CD14-positive monocyte (primary cell): ENCODE data around the gene ERGIC1. TPM values are rescaled to one million over a fixed set of nuclear protein-coding genes. Genes with fewer than 3 reads are reported as not detected.

Source experiments
- DNase-seq, 3 donors: peaks; one replicate each; pipeline ENCODE4 v3.0.0-alpha.2; 2011 to 2022
- H2AFZ ChIP-seq: 2 replicates; pipeline ENCODE4 v1.6.0; 2012; ENCODE audit warnings: mild to moderate bottlenecking, low read depth, low read length, inconsistent platforms; ENCODE audit not compliant: insufficient read depth, poor library complexity, severe bottlenecking
- H3K27ac ChIP-seq, 2 donors: 1 replicate in 1 of 2; 2 replicates in 1 of 2; pipeline ENCODE4 v1.5.1; 2012 to 2013; ENCODE audit warnings: low read length in 2 of 2, control low read depth in 1 of 2, inconsistent platforms in 1 of 2, low read depth in 1 of 2, mild to moderate bottlenecking in 1 of 2
- H3K27me3 ChIP-seq, 2 donors: one replicate each; pipeline versions ENCODE4 v1.6.0 to v1.6.1; 2011 to 2013; ENCODE audit warnings: low read length in 2 of 2; ENCODE audit not compliant: control insufficient read depth in 2 of 2, insufficient read depth in 2 of 2
- H3K36me3 ChIP-seq, 2 donors: replicated peaks in 1 of 2; 1 replicate in 1 of 2; 2 replicates in 1 of 2; pipeline versions ENCODE4 v1.5.1 to v1.6.1; 2012 to 2013; ENCODE audit warnings: low read length in 2 of 2, control low read depth in 1 of 2, inconsistent platforms in 1 of 2, mild to moderate bottlenecking in 1 of 2; ENCODE audit not compliant: insufficient read depth in 2 of 2, control insufficient read depth in 1 of 2
- H3K4me1 ChIP-seq, 2 donors: 1 replicate in 1 of 2; 2 replicates in 1 of 2; pipeline versions ENCODE4 v1.5.1 to v1.6.1; 2012 to 2013; ENCODE audit warnings: low read length in 2 of 2, control low read depth in 1 of 2, inconsistent platforms in 1 of 2, mild to moderate bottlenecking in 1 of 2, moderate library complexity in 1 of 2; ENCODE audit not compliant: insufficient read depth in 2 of 2, control insufficient read depth in 1 of 2
- H3K4me2 ChIP-seq: replicated peaks from 2 replicates; pipeline ENCODE3; 2012; ENCODE audit warnings: low read length, moderate library complexity, mild to moderate bottlenecking; ENCODE audit not compliant: poor library complexity, severe bottlenecking; ENCODE audit errors: extremely low read depth
- H3K4me3 ChIP-seq, 3 experiments: fragments of 200-600 bp in 1 of 3; sonication (generic) in 1 of 3; replicated peaks in 1 of 3; 1 replicate in 2 of 3; 2 replicates in 1 of 3; pipeline ENCODE4 v1.5.1; 2011 to 2013; ENCODE audit warnings: low read length in 3 of 3, mild to moderate bottlenecking in 3 of 3, control low read depth in 2 of 3, low read depth in 2 of 3, inconsistent platforms in 1 of 3, moderate library complexity in 1 of 3
- H3K79me2 ChIP-seq: 2 replicates; pipeline ENCODE4 v1.6.0; 2012; ENCODE audit warnings: mild to moderate bottlenecking, control low read depth, inconsistent platforms, low read length, moderate library complexity; ENCODE audit not compliant: insufficient read depth
- H3K9ac ChIP-seq: 2 replicates; pipeline ENCODE4 v1.6.0; 2017; ENCODE audit warnings: low read length, mild to moderate bottlenecking; ENCODE audit not compliant: insufficient read depth, poor library complexity, severe bottlenecking
- H3K9me3 ChIP-seq, 2 donors: replicated peaks in 1 of 2; 1 replicate in 1 of 2; 2 replicates in 1 of 2; pipeline versions ENCODE4 v1.5.1 to v1.6.1; 2012 to 2013; ENCODE audit warnings: low read length in 2 of 2, control low read depth in 1 of 2; ENCODE audit not compliant: control insufficient read depth in 1 of 2, insufficient read depth in 1 of 2
- H4K20me1 ChIP-seq: 2 replicates; pipeline ENCODE4 v1.6.0; 2012; ENCODE audit warnings: mild to moderate bottlenecking, low read length, control low read depth, moderate library complexity; ENCODE audit not compliant: insufficient read depth
- H3K27ac Mint-ChIP-seq, 7 donors: one replicate each; pipeline ENCODE4 v1.8.0; 2020; ENCODE audit warnings: mild to moderate bottlenecking in 7 of 7, mixed read lengths in 7 of 7, moderate library complexity in 6 of 7, inconsistent platforms in 2 of 7
- H3K27me3 Mint-ChIP-seq, 3 donors: one replicate each; pipeline ENCODE4 v1.8.0; 2021 to 2022; ENCODE audit warnings: low read depth in 3 of 3, mild to moderate bottlenecking in 3 of 3, mixed read lengths in 3 of 3, moderate library complexity in 3 of 3, inconsistent platforms in 1 of 3
- H3K36me3 Mint-ChIP-seq, 2 donors: one replicate each; pipeline ENCODE4 v1.8.0; 2020; ENCODE audit warnings: mixed read lengths in 2 of 2, inconsistent platforms in 1 of 2, mild to moderate bottlenecking in 1 of 2
- H3K4me1 Mint-ChIP-seq: one replicate; pipeline ENCODE4 v1.8.0; 2020; ENCODE audit warnings: mild to moderate bottlenecking, mixed read lengths
- H3K4me3 Mint-ChIP-seq, 2 donors: one replicate each; pipeline ENCODE4 v1.8.0; 2020; ENCODE audit warnings: mild to moderate bottlenecking in 2 of 2, mixed read lengths in 2 of 2, moderate library complexity in 1 of 2
- H3K9me3 Mint-ChIP-seq, 7 donors: one replicate each; pipeline ENCODE4 v1.8.0; 2020 to 2022; ENCODE audit warnings: mixed read lengths in 7 of 7, mild to moderate bottlenecking in 6 of 7, moderate library complexity in 6 of 7, inconsistent platforms in 2 of 7
- WGBS: methylation state at CpG from one replicate; pipeline ENCODE4 v1.1.5; 2013; ENCODE audit warnings: missing lambda C conversion rate; ENCODE audit not compliant: insufficient coverage; 5-methylcytosine and 5-hydroxymethylcytosine counted together
- intact Hi-C, 2 donors: fragments of 100-400 bp; cut with micrococcal nuclease; formaldehyde crosslinking; loops; one replicate each; pipeline versions ENCODE4 v1.15.0 to v1.15.1; 2023
- polyA plus RNA-seq, 3 donors: library from polyadenylated mRNA; depleted of rRNA in 1 of 3; unstranded in 2 of 3; stranded (reverse) in 1 of 3; fragments of 300-500 nt in 2 of 3; fragments of >200 nt in 1 of 3; fragmentation: Illumina TruSeq in 2 of 3; gene quantifications; 1 replicate in 2 of 3; 2 replicates in 1 of 3; pipeline ENCODE4 v1.2.3, GENCODE V29; 2012 to 2021
- TF ChIP-seq, protein P1 (sequence below): fragments of 200-600 bp; IDR thresholded peaks from one replicate; pipeline ENCODE4 v1.8.0; 2022; ENCODE audit warnings: antibody characterized with exemption, mild to moderate bottlenecking

The ERGIC1 gene
- polyA plus RNA-seq, 3 donors, result 28.3 to 76.2 (median 34.1) TPM

DNA sequence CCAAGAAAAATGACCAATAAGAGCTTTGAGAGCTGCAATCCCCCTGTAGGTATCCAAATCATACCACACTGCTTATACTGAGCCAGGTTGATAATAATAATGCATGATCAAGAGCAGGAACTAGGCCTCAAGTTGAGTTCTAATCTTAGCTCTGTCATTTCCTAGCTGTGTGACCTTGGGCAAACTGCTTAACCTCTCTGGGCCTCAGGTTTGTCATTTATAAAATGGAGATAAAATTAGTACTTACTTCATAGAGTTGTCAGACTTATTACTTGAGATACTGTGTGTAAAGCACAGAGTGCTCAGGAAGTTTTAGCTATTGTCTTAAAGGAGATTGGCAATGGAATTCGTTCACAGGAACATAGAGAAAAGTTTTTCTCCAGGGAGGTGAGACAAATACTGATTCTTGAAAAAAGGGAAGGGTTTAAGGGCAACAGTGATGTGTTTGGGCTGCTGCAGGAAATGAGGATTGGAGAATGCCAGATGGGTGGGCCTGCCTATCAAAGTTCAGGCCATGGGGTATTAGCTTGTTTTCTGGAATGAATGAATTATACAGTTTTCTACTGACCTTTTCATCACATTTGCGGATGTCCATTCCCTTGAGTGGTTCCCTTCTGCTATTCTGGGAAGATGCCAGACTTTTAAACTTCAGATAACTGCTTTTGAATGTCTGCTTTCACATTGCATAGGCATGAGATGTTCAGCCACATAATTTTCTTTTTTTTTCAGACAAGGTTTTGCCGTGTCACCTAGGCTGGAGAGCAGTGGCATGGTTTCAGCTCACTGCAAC is 139.3 kb downstream of the ERGIC1 start:
- peaks cover 19% of the 10 kb centered on the region for H3K4me1 Mint-ChIP-seq
- no peaks in the 10 kb centered on the region for H3K36me3 Mint-ChIP-seq
- no peak overlapping the region for H3K4me3 Mint-ChIP-seq
- Histone ChIP-seq H3K36me3 (no peaks in the 10 kb centered on the region), H3K27me3 (peaks cover 0 to 6% of the 10 kb centered on the region in 2 donors), H3K27ac (no peak overlapping the region), H3K4me3 (no peak overlapping the region), H3K9ac (no peak overlapping the region), H3K9me3 (no peaks in the 10 kb centered on the region), H2AFZ (no peak overlapping the region), H3K4me1 (peaks cover 21 to 24% of the 10 kb centered on the region in 2 donors), H3K79me2 (no peaks in the 10 kb centered on the region), H3K4me2 (no peak overlapping the region), H4K20me1 (no peaks in the 10 kb centered on the region)
- DNase-seq, result no peak
- H3K27ac Mint-ChIP-seq, result no peak overlapping the region
- TF ChIP-seq, protein P1, sequence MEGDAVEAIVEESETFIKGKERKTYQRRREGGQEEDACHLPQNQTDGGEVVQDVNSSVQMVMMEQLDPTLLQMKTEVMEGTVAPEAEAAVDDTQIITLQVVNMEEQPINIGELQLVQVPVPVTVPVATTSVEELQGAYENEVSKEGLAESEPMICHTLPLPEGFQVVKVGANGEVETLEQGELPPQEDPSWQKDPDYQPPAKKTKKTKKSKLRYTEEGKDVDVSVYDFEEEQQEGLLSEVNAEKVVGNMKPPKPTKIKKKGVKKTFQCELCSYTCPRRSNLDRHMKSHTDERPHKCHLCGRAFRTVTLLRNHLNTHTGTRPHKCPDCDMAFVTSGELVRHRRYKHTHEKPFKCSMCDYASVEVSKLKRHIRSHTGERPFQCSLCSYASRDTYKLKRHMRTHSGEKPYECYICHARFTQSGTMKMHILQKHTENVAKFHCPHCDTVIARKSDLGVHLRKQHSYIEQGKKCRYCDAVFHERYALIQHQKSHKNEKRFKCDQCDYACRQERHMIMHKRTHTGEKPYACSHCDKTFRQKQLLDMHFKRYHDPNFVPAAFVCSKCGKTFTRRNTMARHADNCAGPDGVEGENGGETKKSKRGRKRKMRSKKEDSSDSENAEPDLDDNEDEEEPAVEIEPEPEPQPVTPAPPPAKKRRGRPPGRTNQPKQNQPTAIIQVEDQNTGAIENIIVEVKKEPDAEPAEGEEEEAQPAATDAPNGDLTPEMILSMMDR, result no peak
- H3K9me3 Mint-ChIP-seq, result peaks cover 0 to 2% (median 0%) of the 10 kb centered on the region in 7 donors
- peaks cover 0 to 7% (median 0%) of the 10 kb centered on the region in 3 donors for H3K27me3 Mint-ChIP-seq
- WGBS, result 66% methylated on average over 3 of the region's 3 CpGs
- intact Hi-C loops, result loop anchor here in 1 of 2 donors (10.0 kb wide), 1 partner anchor 231 kb away; no protein-coding TSS in a partner anchor

DNA sequence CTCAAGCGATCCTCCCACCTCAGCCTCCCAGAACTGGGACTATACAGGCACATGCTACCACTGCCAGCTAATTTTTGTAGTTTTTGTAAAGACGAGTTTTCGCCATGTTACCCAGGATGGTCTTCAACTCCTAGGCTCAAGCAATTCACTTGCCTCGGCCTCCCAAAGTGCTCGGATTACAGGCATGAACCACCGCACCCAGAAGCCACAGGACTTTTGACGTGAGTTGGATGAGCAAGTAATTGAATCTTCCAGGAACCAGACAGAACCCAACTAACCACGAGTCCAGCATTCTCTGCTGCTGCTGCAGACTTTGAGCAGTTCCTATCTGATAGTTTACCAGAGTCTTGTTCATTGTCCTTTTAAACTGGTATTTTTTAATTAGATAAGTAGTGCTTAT is 139.9 kb downstream of the ERGIC1 start:
- H3K4me3 ChIP-seq, result no peak overlapping the region
- TF ChIP-seq, protein P1, result no peak

More for the DNA sequence above, 139.9 kb downstream of the ERGIC1 start:
- Histone ChIP-seq H3K79me2 (no peaks in the 10 kb centered on the region), H3K4me1 (peaks cover 15 to 18% of the 10 kb centered on the region in 2 donors), H4K20me1 (no peaks in the 10 kb centered on the region), H3K4me2 (no peak overlapping the region), H3K27ac (no peak overlapping the region), H3K9ac (no peak overlapping the region), H3K9me3 (no peaks in the 10 kb centered on the region), H3K27me3 (peaks cover 0 to 6% of the 10 kb centered on the region in 2 donors), H2AFZ (no peak overlapping the region), H3K36me3 (no peaks in the 10 kb centered on the region)
- H3K9me3 Mint-ChIP-seq, result peaks cover 0 to 2% (median 0%) of the 10 kb centered on the region in 7 donors
- intact Hi-C loops, result loop anchor here in 1 of 2 donors (10.0 kb wide), 1 partner anchor 231 kb away; no protein-coding TSS in a partner anchor
- 90% methylated on average over 7 of the region's 8 CpGs for WGBS
- no peak overlapping the region for H3K27ac Mint-ChIP-seq
- no peak overlapping the region for H3K4me3 Mint-ChIP-seq
- no peaks in the 10 kb centered on the region for H3K36me3 Mint-ChIP-seq
- DNase-seq, result no peak
- H3K4me1 Mint-ChIP-seq, result peaks cover 14% of the 10 kb centered on the region
- peaks cover 0 to 7% (median 0%) of the 10 kb centered on the region in 3 donors for H3K27me3 Mint-ChIP-seq
